Right lobe of liver (tissue), 4 donors: ENCODE data around the gene NVL.

Experiments used
- CTCF ChIP-seq, 4 donors: fragments of 200-600 bp in 3 of 4; fragments of 450-650 bp in 1 of 4; IDR thresholded peaks; one replicate each; pipeline versions ENCODE4 v1.5.1 to v1.8.0; 2016 to 2022; ENCODE audit warnings: antibody characterized with exemption in 4 of 4, mild to moderate bottlenecking in 2 of 4
- POLR2A ChIP-seq: fragments of 450-650 bp; IDR thresholded peaks from one replicate; pipeline ENCODE4 v1.6.1; 2017; ENCODE audit warnings: antibody characterized with exemption, mild to moderate bottlenecking
- donor health status: DM: no; HTN: no; CAD: no.
- donor health status: DM: no; HTN: no; CAD: no.
- donor health status: DM: no; HTN: yes; CAD: no.

- TF ChIP-seq CTCF (IDR thresholded peaks at IDR 0.05): no peak
- TF ChIP-seq POLR2A: no peak
Measured at GRCh38 chr1:224267925-224268324, 62.0 kb downstream of the NVL start.
